GM21515 (cell line): ENCODE data around the gene CORIN.
"Not testable (repeated sequence)": the region's sequence is repeated elsewhere in the genome, so short reads cannot be mapped to it uniquely, and the experiment has no call there.

Experiments
- ATAC-seq: cut with Tn5 transposase; IDR thresholded peaks from one replicate; pipeline ENCODE4 v1.9.1; 2021; ENCODE audit not compliant: unreplicated experiment

Gene CORIN

GRCh38 chr4:47731182-47731581 is 106.7 kb downstream of the CORIN start:
- no peak for ATAC-seq

DNA sequence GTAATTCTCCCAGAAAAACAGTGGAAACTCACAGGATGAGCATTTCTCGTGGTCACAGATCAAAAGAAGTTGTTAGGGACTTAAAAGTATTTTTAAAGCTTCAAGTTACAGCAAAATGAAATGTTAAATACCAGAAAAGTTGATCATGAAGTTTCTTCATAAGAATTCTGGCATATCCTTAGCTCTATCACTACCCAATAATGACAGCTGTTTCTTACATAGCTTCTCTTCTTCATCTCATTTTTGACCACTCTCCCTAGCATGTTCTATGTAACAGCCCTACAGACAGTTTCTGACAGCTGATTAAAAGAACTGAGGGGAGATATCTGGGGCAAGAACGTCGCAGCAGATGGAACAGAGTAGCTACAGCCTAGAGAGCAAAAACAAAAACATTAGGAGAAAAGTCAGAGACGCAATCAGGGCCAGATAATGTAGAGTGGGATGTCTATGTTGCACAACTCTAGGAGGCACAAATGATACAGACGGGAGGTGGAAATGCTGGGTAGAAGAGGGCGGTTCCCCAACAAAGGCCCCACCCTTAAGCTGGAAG is 108.7 kb downstream of the CORIN start:
- ATAC-seq = no peak

DNA sequence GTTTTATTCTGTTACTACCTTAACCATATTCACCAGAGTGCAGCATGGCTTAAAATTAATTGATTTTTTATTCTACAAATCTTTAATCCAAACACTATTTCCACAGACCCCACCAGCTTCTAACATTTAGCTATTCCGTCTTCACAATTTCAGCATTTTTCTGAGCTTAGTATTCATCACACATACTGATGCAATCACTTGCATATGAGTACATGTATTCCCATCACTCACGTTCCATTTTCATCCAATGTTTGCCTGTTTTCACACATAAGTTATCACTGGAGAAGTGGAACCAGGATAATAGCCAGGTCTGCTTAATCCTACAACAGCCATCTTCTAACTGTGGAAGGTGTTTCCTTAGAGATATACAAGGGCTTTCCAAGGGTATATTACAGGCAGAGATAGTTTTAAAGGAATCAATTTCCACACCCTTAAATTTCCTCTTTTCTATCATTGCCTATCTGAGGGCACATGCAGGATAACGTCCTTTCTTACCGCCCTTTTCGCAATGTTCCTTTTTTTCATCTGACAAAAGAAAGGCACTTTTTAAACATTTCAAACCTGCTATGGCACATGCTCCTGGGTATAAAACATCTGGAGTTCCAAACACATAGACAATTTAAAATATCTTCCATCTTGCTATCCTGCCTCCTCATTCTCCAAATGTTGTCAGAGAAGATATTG is 115.8 kb downstream of the CORIN start:
- ATAC-seq = no peak

- no peak for ATAC-seq
Observed at GRCh38 chr4:47721485-47721884, 116.4 kb downstream of the CORIN start.

- ATAC-seq = no peak
Observed at GRCh38 chr4:47720787-47721186, 117.1 kb downstream of the CORIN start.

- ATAC-seq = no peak
Observed at GRCh38 chr4:47719576-47719975, 118.3 kb downstream of the CORIN start.

GRCh38 chr4:47718696-47719095 is 119.2 kb downstream of the CORIN start:
- no peak for ATAC-seq

GRCh38 chr4:47717188-47717587 is 120.7 kb downstream of the CORIN start:
- ATAC-seq = no peak

GRCh38 chr4:47715716-47716416 is 122.0 kb downstream of the CORIN start:
- ATAC-seq = no peak

- ATAC-seq = no peak
Observed at GRCh38 chr4:47714269-47714668, 123.6 kb downstream of the CORIN start.

DNA sequence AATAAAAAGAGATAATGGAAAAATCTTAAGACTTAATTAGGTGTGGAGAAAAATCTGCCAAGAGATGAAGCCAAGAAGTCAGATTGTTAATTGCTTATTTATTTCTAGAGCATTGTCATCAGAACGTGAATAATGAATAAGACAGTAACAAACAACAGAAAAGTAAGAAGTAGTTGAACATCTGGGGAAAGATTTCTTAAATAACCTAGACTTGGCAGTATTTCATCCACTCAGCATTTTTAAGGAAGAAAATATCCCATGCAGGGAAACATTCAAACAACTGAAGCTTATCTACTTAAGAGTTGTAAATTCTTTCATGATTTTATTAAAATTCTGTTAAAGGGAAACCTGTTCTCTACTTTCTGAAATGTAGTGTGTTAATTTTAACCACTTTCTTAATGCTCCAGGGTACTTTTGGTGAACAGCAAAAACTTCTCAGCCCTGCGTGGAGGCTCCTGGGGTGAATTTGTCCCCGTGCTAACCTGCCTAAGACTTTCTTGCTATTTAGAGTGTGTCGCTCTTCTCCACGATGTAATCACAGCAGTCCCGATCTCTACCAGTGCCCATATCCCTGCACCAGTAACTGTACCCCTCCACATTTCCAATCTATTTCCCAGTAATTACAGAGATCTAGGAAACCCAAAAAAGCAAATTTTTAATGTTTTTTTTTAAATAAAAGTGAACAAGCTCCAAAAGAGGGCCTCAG is 124.6 kb downstream of the CORIN start:
- ATAC-seq = no peak

DNA sequence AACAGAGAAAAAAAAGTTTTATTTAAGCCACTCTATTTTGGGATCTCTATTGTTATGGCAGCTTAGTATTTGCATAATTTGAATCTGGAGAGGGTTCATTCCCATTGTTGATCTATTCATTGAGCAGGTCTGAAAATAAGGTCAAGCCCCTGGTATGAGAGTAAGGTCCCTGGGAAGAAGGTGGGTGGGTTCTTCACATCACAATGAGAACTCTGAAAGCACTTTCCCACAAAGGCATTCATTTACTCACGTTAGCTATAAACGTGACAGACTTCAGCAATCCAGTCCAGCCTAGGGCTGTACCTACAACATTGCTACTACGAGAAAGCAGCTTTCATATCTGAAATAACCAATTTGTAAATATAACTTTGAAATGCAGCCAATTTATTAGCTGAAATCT is 126.2 kb downstream of the CORIN start:
- ATAC-seq = no peak

GRCh38 chr4:47711183-47711582 is 126.7 kb downstream of the CORIN start:
- ATAC-seq = no peak

DNA sequence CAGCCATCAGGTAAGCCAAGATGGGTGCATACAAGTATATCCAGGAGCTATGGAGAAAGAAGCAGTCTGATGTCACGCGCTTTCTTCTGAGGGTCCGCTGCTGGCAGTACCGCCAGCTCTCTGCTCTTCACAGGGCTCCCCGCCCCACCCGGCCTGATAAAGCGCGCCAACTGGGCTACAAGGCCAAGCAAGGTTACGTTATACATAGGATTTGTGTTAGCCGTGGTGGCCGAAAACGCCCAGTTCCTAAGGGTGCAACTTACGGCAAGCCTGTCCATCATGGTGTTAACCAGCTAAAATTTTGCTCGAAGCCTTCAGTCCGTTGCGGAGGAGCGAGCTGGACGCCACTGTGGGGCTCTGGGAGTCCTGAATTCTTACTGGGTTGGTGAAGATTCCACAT is 131.5 kb downstream of the CORIN start:
- ATAC-seq = not testable (repeated sequence)

DNA sequence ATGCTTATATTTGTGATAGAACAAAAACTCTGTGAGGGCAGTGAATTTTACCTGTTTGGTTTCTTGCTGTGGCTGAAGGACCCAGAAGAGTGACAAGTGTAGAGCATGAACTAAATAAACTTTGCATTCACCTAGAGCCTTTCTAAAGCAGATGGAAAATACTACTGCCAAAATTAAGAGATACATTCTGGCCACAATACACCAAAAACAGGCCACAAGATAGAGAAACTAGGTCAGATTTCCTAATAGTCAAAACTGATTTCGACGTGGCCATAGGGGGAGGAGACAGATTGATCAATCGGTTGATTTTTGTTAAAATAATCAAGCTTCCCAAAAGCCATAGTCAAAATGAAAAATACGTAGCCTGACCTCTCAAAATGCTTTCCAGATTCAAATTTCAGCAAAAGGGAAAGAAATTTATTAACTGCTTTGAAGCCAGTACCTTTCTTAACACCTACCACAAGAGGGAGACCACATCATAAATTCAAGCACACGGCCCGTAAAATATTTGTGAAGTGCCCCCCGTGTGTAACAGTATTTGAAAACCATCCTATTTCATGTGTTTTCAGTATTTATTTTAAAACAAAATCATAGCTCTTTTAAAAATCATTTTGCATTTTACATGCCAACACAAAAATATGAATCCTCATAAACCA is 132.4 kb downstream of the CORIN start:
- no peak for ATAC-seq

- peak; percentile 67 for ATAC-seq
Observed at GRCh38 chr4:47704693-47705325, 133.1 kb downstream of the CORIN start.

GRCh38 chr4:47703956-47704355 is 133.9 kb downstream of the CORIN start:
- ATAC-seq = no peak

GRCh38 chr4:47703008-47703407 is 134.9 kb downstream of the CORIN start:
- no peak for ATAC-seq

DNA sequence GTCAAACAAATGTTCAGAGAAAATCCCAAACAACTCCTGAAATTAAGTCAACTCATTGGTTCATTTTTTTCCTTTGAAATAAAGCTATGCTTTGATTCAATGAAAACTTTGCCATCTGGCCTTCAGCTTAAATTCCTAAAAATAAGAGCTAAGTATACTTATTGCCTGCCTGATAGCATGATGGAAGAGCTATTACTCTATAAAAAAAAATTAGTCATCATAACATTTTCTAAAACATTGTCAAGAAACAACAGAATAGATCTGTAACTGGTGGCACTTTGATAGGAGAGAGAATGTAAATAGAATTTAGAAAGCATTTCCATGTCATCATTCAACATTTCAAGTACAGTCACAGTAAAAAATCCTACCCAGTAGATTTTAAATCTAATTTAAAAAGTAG is 136.6 kb downstream of the CORIN start:
- no peak for ATAC-seq

DNA sequence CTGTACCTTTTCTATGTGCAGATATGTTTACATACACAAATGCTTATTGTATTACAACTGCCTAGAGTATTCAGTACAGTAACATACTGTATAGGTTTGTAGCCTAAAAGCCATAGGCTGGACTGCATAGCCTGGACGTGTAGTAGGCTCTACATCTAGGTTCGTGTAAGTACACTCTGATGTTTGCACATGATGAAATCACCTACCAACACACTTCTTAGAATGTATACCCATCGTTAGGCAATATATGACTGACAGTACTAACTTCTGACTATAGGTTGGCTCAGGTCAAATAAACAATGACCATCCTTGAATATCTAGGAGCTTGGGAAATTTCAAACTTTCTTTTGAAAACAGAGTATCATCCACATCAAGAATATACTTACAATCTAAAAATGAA is 139.0 kb downstream of the CORIN start:
- ATAC-seq = no peak

DNA sequence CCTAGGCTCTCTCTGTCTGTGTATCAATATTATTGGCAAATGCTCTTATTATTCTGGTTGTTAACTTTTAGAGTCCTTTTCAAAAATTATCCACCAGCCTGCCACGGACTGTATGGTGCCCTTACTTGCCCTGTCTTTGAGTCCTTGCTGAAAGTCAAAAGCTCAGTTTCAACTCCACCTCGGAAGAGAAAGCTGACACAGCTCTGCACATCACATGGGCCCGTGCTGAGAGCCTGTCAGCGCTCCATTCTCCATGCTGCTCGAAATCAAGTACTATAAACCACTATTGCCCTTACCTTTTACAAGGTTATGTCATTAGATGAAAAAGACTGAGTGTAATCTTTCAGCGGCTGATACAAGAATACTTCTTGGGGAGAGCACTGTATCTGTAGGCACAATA is 141.0 kb downstream of the CORIN start:
- ATAC-seq = no peak
